Measurements from ENCODE around the gene MRO. TPM values are rescaled to one million over a fixed set of nuclear protein-coding genes. Genes with fewer than 3 reads are reported as not detected.
"Not testable (repeated sequence)": the region's sequence is repeated elsewhere in the genome, so short reads cannot be mapped to it uniquely, and the experiment has no call there.

Gene MRO
- not detected for polyA plus RNA-seq (2012; ENCODE audit: low read depth, missing spikeins)

DNA sequence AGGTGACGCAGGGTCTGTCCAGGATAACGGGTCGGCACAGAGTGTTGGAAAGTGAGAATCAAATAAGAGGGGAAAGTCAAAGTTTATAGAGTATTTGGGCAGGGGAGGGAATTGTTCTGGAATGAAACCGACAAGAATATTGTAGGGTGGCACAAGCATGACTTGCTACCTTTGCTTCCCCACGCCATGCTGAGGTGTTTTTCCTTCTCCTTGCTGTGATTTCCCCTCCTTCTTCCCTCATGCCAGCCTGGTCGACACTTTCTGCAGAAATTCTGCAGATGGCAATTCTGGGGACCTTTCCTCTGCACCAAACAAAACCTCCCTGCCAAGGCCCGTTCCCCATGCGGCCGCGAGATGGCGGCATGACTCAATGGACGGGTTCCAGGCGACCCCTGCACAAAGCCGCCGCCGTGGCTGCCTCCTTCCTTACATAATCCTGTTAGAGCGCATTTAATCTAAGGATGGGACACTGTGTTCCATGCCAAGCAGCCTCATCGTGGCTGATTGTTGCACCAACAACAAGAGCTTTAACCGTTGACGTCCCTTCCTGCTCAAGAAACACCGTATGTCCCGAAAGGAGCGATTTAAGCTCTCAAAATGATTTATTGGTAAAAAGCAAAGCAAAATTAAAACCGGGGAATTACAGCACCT, at the start of gene MRO:
Gene MRO (minus strand): TSS at position 289 of the 651 bp plus-strand sequence. CDS start 10,616 bp downstream, outside the sequence.
- TF ChIP-seq POU2F2 (IDR thresholded peaks at IDR 0.05; ENCODE audit: low read depth, low read length) (no peak), POLR2A (IDR thresholded peaks at IDR 0.05; ENCODE audit: low read depth, low read length) (no peak)
- FAIRE-seq, result peak; percentile 93
- DNase-seq (ENCODE audit: insufficient read length, low spot score), result peak; percentile 59

GRCh38 chr18:50869150-50869549, 49.3 kb upstream of the MRO start:
- DNase-seq (ENCODE audit: insufficient read length, low spot score), result no peak
- TF ChIP-seq POLR2AphosphoS5 (IDR thresholded peaks at IDR 0.05; ENCODE audit: low read depth, low read length) (no peak), POLR2A (IDR thresholded peaks at IDR 0.05; ENCODE audit: low read depth, low read length) (no peak), POU2F2 (IDR thresholded peaks at IDR 0.05; ENCODE audit: low read depth, low read length) (no peak), SPI1 (IDR thresholded peaks at IDR 0.05; ENCODE audit: low read depth, low read length) (no peak), TAF1 (IDR thresholded peaks at IDR 0.05; ENCODE audit: low read depth, low read length) (no peak), PAX5 (IDR thresholded peaks at IDR 0.05; ENCODE audit: insufficient read depth, low read length, severe bottlenecking) (no peak)
- FAIRE-seq, result no peak

- DNase-seq (ENCODE audit: insufficient read length, low spot score) (no peak), FAIRE-seq (peak; percentile 5)
- no peak for TF ChIP-seq POLR2AphosphoS5 (IDR thresholded peaks at IDR 0.05; ENCODE audit: low read depth, low read length)
- no peak for TF ChIP-seq PAX5 (IDR thresholded peaks at IDR 0.05; ENCODE audit: insufficient read depth, low read length, severe bottlenecking)
- no peak for TF ChIP-seq SPI1 (IDR thresholded peaks at IDR 0.05; ENCODE audit: low read depth, low read length)
- no peak for TF ChIP-seq TAF1 (IDR thresholded peaks at IDR 0.05; ENCODE audit: low read depth, low read length)
- TF ChIP-seq POLR2A (IDR thresholded peaks at IDR 0.05; ENCODE audit: low read depth, low read length), result no peak
- TF ChIP-seq POU2F2 (IDR thresholded peaks at IDR 0.05; ENCODE audit: low read depth, low read length), result no peak
Measured at GRCh38 chr18:50866765-50867164, 46.9 kb upstream of the MRO start.

GRCh38 chr18:50863840-50864375, 44.1 kb upstream of the MRO start:
- FAIRE-seq (no peak), DNase-seq (ENCODE audit: insufficient read length, low spot score) (no peak)
- no peak for TF ChIP-seq POU2F2 (IDR thresholded peaks at IDR 0.05; ENCODE audit: low read depth, low read length)
- TF ChIP-seq POLR2A (IDR thresholded peaks at IDR 0.05; ENCODE audit: low read depth, low read length), result no peak
- no peak for TF ChIP-seq POLR2AphosphoS5 (IDR thresholded peaks at IDR 0.05; ENCODE audit: low read depth, low read length)
- no peak for TF ChIP-seq PAX5 (IDR thresholded peaks at IDR 0.05; ENCODE audit: insufficient read depth, low read length, severe bottlenecking)
- TF ChIP-seq SPI1 (IDR thresholded peaks at IDR 0.05; ENCODE audit: low read depth, low read length), result no peak
- no peak for TF ChIP-seq TAF1 (IDR thresholded peaks at IDR 0.05; ENCODE audit: low read depth, low read length)

DNA sequence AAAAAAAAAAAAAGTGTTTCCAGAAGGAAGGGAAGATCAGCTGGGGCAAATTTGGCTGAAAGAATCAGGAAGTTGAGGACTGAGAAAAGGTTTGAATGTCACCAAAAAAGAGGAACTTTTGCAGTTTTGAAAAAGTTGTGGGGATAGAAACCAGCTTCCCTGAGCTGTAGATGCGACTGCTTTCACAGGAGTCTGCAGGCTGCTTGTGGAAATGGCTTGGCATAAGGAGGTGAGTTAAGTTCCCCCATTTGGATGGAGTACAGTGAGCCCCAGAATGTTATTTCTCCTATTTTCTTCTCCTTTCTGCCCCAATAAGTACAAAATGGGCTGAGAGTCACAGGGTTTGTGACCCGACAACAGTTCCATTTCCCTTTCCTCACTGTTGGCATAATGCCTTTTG, 42.6 kb upstream of the MRO start:
- TF ChIP-seq PAX5 (IDR thresholded peaks at IDR 0.05; ENCODE audit: insufficient read depth, low read length, severe bottlenecking) (no peak), POLR2AphosphoS5 (IDR thresholded peaks at IDR 0.05; ENCODE audit: low read depth, low read length) (no peak), POLR2A (IDR thresholded peaks at IDR 0.05; ENCODE audit: low read depth, low read length) (no peak), POU2F2 (IDR thresholded peaks at IDR 0.05; ENCODE audit: low read depth, low read length) (no peak), SPI1 (IDR thresholded peaks at IDR 0.05; ENCODE audit: low read depth, low read length) (no peak), TAF1 (IDR thresholded peaks at IDR 0.05; ENCODE audit: low read depth, low read length) (no peak)
- peak; percentile 35 for FAIRE-seq
- DNase-seq (ENCODE audit: insufficient read length, low spot score), result no peak

DNA sequence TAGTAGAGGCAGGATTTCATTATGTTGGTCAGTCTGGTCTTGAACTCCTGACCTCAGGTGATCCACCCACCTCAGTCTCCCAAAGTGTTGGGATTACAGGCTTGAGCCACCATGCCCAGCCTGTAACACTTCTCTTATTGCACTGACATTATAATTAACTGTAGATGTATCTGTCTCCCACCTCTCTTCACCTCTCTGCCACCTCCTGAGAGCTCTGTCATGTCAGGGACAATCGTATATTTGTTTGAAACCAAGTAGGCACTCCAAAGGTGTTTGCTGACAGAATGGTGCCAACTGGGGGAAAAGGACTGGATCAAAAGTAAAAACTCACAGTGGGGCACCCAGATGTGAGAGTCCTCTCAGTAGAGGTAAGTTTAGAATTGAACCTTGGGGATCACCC, 41.8 kb upstream of the MRO start:
- DNase-seq (ENCODE audit: insufficient read length, low spot score) (no peak), FAIRE-seq (no peak)
- TF ChIP-seq POU2F2 (IDR thresholded peaks at IDR 0.05; ENCODE audit: low read depth, low read length) (no peak), PAX5 (IDR thresholded peaks at IDR 0.05; ENCODE audit: insufficient read depth, low read length, severe bottlenecking) (no peak), POLR2AphosphoS5 (IDR thresholded peaks at IDR 0.05; ENCODE audit: low read depth, low read length) (no peak), TAF1 (IDR thresholded peaks at IDR 0.05; ENCODE audit: low read depth, low read length) (no peak), SPI1 (IDR thresholded peaks at IDR 0.05; ENCODE audit: low read depth, low read length) (no peak), POLR2A (IDR thresholded peaks at IDR 0.05; ENCODE audit: low read depth, low read length) (no peak)

DNA sequence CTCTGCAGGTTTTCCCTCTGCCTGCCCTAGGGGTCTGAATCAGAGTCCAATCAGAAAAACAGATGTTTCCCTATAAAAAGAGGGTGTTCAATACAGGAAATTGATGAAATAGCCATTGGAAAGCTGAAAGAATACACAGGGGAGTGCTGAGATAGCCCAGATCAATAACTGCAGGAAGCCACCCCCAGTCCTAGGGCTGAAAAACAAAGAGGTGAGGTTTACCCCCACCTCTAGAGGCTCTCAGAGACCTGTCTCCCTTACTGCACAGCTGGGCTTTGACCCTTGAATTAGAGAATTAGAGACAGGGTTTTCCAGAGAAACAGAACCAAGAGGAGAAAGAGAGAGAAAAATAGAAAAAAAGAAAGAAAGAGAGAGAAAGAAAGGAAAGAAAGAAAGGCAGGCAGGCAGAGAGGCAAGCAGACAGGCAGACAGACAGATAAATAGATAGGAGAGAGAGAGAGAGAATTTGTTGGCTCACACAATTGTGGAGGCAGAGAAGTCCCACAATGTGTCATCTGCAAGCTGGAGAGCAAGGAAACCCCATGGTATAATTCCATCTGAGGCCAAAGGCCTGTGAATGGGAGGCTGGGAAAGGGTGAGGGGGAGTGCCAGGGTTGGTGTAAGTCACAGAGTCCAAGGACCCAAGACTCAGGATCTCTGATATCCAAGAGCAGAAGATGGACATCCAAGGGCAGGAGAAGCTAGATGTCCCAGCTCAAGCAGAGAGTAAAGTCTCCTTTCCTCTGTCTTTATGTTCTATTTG, 40.2 kb upstream of the MRO start:
- DNase-seq (ENCODE audit: insufficient read length, low spot score), result no peak
- FAIRE-seq, result no peak
- no peak for TF ChIP-seq TAF1 (IDR thresholded peaks at IDR 0.05; ENCODE audit: low read depth, low read length)

- FAIRE-seq, result no peak
- TF ChIP-seq SPI1 (IDR thresholded peaks at IDR 0.05; ENCODE audit: low read depth, low read length) (no peak), POLR2A (IDR thresholded peaks at IDR 0.05; ENCODE audit: low read depth, low read length) (no peak), POU2F2 (IDR thresholded peaks at IDR 0.05; ENCODE audit: low read depth, low read length) (no peak), PAX5 (IDR thresholded peaks at IDR 0.05; ENCODE audit: insufficient read depth, low read length, severe bottlenecking) (no peak), POLR2AphosphoS5 (IDR thresholded peaks at IDR 0.05; ENCODE audit: low read depth, low read length) (no peak), TAF1 (IDR thresholded peaks at IDR 0.05; ENCODE audit: low read depth, low read length) (no peak)
- no peak for DNase-seq (ENCODE audit: insufficient read length, low spot score)
Measured at GRCh38 chr18:50857694-50858093, 37.9 kb upstream of the MRO start.

DNA sequence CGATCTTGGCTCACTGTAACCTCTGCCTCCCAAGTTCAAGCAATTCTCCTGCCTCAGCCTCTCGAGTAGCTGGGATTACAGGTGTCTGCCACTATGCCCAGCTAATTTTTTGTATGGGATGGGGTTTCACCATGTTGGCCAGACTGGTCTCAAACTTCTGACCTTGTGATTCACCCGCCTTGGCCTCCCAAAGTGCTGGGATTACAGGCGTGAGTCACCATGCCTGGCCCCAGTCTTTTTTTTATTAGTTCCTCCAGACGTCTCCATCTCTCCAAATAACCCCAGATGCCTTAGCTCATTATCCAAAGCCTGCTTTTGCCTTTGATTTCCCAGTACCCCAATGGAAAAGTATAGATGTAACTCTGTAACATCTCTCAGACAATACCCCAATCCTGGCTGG, 37.4 kb upstream of the MRO start:
- not testable (repeated sequence) for FAIRE-seq; DNase-seq (ENCODE audit: insufficient read length, low spot score)
